Activated CD8-positive, alpha-beta memory T cell treated with anti-CD3 and anti-CD28 coated beads for 4 hours (primary cell): ENCODE data around the gene GJA5.

Experiments used
- DNase-seq, 2 donors: peaks; one replicate each; pipeline ENCODE4 v3.0.0-alpha.2; 2020; ENCODE audit warnings: low read depth in 2 of 2

GJA5 gene

GRCh38 chr1:147760481-147761260 lies at the start of gene GJA5:
Gene GJA5, minus strand, starts transcription at chr1:147760602. Its CDS starts 1,364 bp downstream, at chr1:147759238.
- DNase-seq = no peak

GRCh38 chr1:147809236-147809635 lies 48.8 kb upstream of the GJA5 start:
- DNase-seq = no peak

GRCh38 chr1:147808025-147808424 lies 47.6 kb upstream of the GJA5 start:
- no peak for DNase-seq

- DNase-seq = no peak
Observed at GRCh38 chr1:147807405-147807804, 47.0 kb upstream of the GJA5 start.

- DNase-seq = no peak
Observed at GRCh38 chr1:147804942-147805723, 44.7 kb upstream of the GJA5 start.

- no peak for DNase-seq
Observed at GRCh38 chr1:147800804-147801203, 40.4 kb upstream of the GJA5 start.

GRCh38 chr1:147798731-147799130 lies 38.3 kb upstream of the GJA5 start:
- no peak for DNase-seq

- DNase-seq = no peak
Observed at GRCh38 chr1:147794570-147794969, 34.2 kb upstream of the GJA5 start.

GRCh38 chr1:147791876-147792275 lies 31.5 kb upstream of the GJA5 start:
- no peak for DNase-seq

- DNase-seq = no peak
Observed at GRCh38 chr1:147787765-147788164, 27.4 kb upstream of the GJA5 start.

- DNase-seq = no peak
Observed at GRCh38 chr1:147786536-147786935, 26.1 kb upstream of the GJA5 start.

- DNase-seq = no peak
Observed at GRCh38 chr1:147785794-147786506, 25.5 kb upstream of the GJA5 start.

- no peak for DNase-seq
Observed at GRCh38 chr1:147784941-147785340, 24.5 kb upstream of the GJA5 start.

- DNase-seq = no peak
Observed at GRCh38 chr1:147781056-147781471, 20.7 kb upstream of the GJA5 start.

- DNase-seq = no peak
Observed at GRCh38 chr1:147777694-147778093, 17.3 kb upstream of the GJA5 start.

- no peak for DNase-seq
Observed at GRCh38 chr1:147773215-147773715, 12.9 kb upstream of the GJA5 start.

- DNase-seq = no peak
Observed at GRCh38 chr1:147772570-147772969, 12.2 kb upstream of the GJA5 start.

GRCh38 chr1:147771226-147772125 lies 11.1 kb upstream of the GJA5 start:
- DNase-seq = no peak

- no peak for DNase-seq
Observed at GRCh38 chr1:147769106-147769505, 8.7 kb upstream of the GJA5 start.

- no peak for DNase-seq
Observed at GRCh38 chr1:147768582-147768981, 8.2 kb upstream of the GJA5 start.

- DNase-seq = no peak
Observed at GRCh38 chr1:147768101-147768500, 7.7 kb upstream of the GJA5 start.
